HCT116 (cell line): ENCODE results near the gene GINS3. TPM values are rescaled to one million over a fixed set of nuclear protein-coding genes. Genes with fewer than 3 reads are reported as not detected.

Source experiments
- ATAC-seq: fragments of 200-7000 bp; cut with Tn5 transposase; 2 replicates; pipeline ENCODE4 v1.9.1; 2020; ENCODE audit warnings: mild to moderate bottlenecking, moderate library complexity
- BruUV-seq: library from RNA; stranded (reverse); fragments of 400-500 nt; replicated peaks from 2 replicates; lab custom pipeline; 2021; lab: Mats Ljungman, UMichigan
- CTCF ChIA-PET: fragments of 300-600 bp; sonication (Branson Sonifier 250); formaldehyde crosslinking; loops from one replicate; lab custom pipeline; 2021; ENCODE audit warnings: antibody characterized with exemption; lab: Charles Lee
- POLR2A ChIA-PET: fragments of 300-600, 350-600 bp; sonication (Branson Sonifier 250); formaldehyde crosslinking; loops from one replicate; lab custom pipeline; 2021; ENCODE audit warnings: antibody characterized with exemption; lab: Charles Lee
- RAD21 ChIA-PET, 2 experiments: fragments of 300-600 bp; sonication (Branson Sonifier 250); formaldehyde crosslinking; loops; one replicate each; lab custom pipeline; 2023; ENCODE audit warnings: low total read pairs in 2 of 2; ENCODE audit not compliant: uncharacterized antibody in 2 of 2, unreplicated experiment in 2 of 2, low non-redundant PET in 1 of 2; lab: Charles Lee
- DNase-seq: peaks from one replicate; pipeline ENCODE4 v3.0.0-alpha.2; 2010; ENCODE audit warnings: low read depth, low spot score
- H2AFZ ChIP-seq: fragments of 200-600 bp; shearing (Covaris generic), sonication (generic); 2 replicates; pipeline ENCODE4 v1.6.1; 2017; ENCODE audit warnings: low read depth, mixed run types, mixed read lengths, antibody characterized with exemption, low read length; ENCODE audit not compliant: poor library complexity, severe bottlenecking
- H3K27ac ChIP-seq: 2 replicates; pipeline ENCODE4 v1.5.1; 2012; ENCODE audit warnings: low read depth, low read length
- H3K27me3 ChIP-seq: fragments of 200-600 bp; sonication (generic); 2 replicates; pipeline ENCODE4 v1.6.1; 2016; ENCODE audit warnings: mixed run types, low read length, mixed read lengths; ENCODE audit not compliant: insufficient read depth
- H3K36me3 ChIP-seq, 2 experiments: fragments of 200-500 bp in 1 of 2; fragments of 200-600 bp in 1 of 2; sonication (Bioruptor generic) in 1 of 2; sonication (generic) in 1 of 2; 2 replicates each; pipeline versions ENCODE4 v1.5.1 to v1.6.1; 2014 to 2016; ENCODE audit warnings: low read length in 2 of 2, inconsistent platforms in 1 of 2, mixed read lengths in 1 of 2, mixed run types in 1 of 2; ENCODE audit not compliant: insufficient read depth in 2 of 2, control insufficient read depth in 1 of 2
- H3K4me1 ChIP-seq, 2 experiments: fragments of 200-600 bp in 1 of 2; sonication (generic) in 1 of 2; 2 replicates each; pipeline versions ENCODE4 v1.5.1 to v1.6.1; 2012 to 2017; ENCODE audit warnings: low read length in 2 of 2, inconsistent platforms in 1 of 2, mild to moderate bottlenecking in 1 of 2, mixed read lengths in 1 of 2, mixed run types in 1 of 2, moderate library complexity in 1 of 2; ENCODE audit not compliant: insufficient read depth in 2 of 2, control insufficient read depth in 1 of 2
- H3K4me2 ChIP-seq: fragments of 200-600 bp; sonication (generic); 2 replicates; pipeline ENCODE4 v1.6.1; 2017; ENCODE audit warnings: mixed run types, low read length, mixed read lengths
- H3K4me3 ChIP-seq, 2 experiments: fragments of 200-600 bp in 1 of 2; sonication (generic) in 1 of 2; replicated peaks in 1 of 2; 2 replicates each; pipeline ENCODE4 v1.5.1; 2011 to 2016; ENCODE audit warnings: low read length in 2 of 2, control low read depth in 1 of 2, low read depth in 1 of 2, mild to moderate bottlenecking in 1 of 2, mixed read lengths in 1 of 2, mixed run types in 1 of 2
- H3K79me2 ChIP-seq: fragments of 200-600 bp; sonication (generic); 2 replicates; pipeline ENCODE4 v1.6.1; 2017; ENCODE audit warnings: mild to moderate bottlenecking, mixed run types, low read length, moderate library complexity, mixed read lengths; ENCODE audit not compliant: insufficient read depth
- H3K9ac ChIP-seq: fragments of 200-600 bp; sonication (generic); 2 replicates; pipeline ENCODE4 v1.6.1; 2016; ENCODE audit warnings: low read length, mixed read lengths
- H3K9me2 ChIP-seq: fragments of 200-600 bp; sonication (generic), shearing (Covaris generic); 2 replicates; pipeline ENCODE4 v1.6.1; 2017; ENCODE audit warnings: mixed run types, mild to moderate bottlenecking, moderate library complexity; ENCODE audit not compliant: insufficient read depth
- H3K9me3 ChIP-seq, 2 experiments: fragments of 200-500 bp in 1 of 2; fragments of 200-600 bp in 1 of 2; sonication (Bioruptor generic) in 1 of 2; sonication (generic) in 1 of 2; 2 replicates each; pipeline ENCODE4 v1.6.1; 2014 to 2017; ENCODE audit warnings: low read length in 2 of 2, mixed read lengths in 2 of 2, inconsistent platforms in 1 of 2, low read depth in 1 of 2, mild to moderate bottlenecking in 1 of 2, mixed run types in 1 of 2, moderate library complexity in 1 of 2; ENCODE audit not compliant: control insufficient read depth in 1 of 2, insufficient read depth in 1 of 2
- H4K20me1 ChIP-seq: fragments of 200-600 bp; sonication (generic), shearing (Covaris generic); 2 replicates; pipeline ENCODE4 v1.6.1; 2017; ENCODE audit warnings: mixed run types, mild to moderate bottlenecking, moderate library complexity; ENCODE audit not compliant: insufficient read depth
- ATF3 ChIP-seq: IDR thresholded peaks from 2 replicates; pipeline ENCODE4 v1.6.1; 2012
- CBX3 ChIP-seq: IDR thresholded peaks from 2 replicates; pipeline ENCODE4 v1.6.1; 2012; ENCODE audit warnings: low read depth
- CTCF ChIP-seq, 3 experiments: fragments of 200-600 bp in 1 of 3; sonication (generic) in 1 of 3; IDR thresholded peaks in 2 of 3; conservative IDR thresholded peaks in 1 of 3; 2 replicates each; pipeline ENCODE4 v1.5.1; 2012 to 2017; ENCODE audit warnings: low read depth in 2 of 3, low read length in 2 of 3, antibody characterized with exemption in 1 of 3, borderline replicate concordance in 1 of 3, control low read depth in 1 of 3, mild to moderate bottlenecking in 1 of 3, mixed read lengths in 1 of 3, mixed run types in 1 of 3, moderate library complexity in 1 of 3; ENCODE audit not compliant: insufficient read depth in 1 of 3
- ELF1 ChIP-seq: IDR thresholded peaks from 2 replicates; pipeline ENCODE4 v1.6.1; 2012; ENCODE audit warnings: low read depth, borderline replicate concordance
- EZH2 ChIP-seq: fragments of 200-600 bp; sonication (generic); IDR thresholded peaks from 2 replicates; pipeline ENCODE4 v1.6.1; 2017; ENCODE audit warnings: antibody characterized with exemption, mixed run types
- EZH2phosphoT487 ChIP-seq: fragments of 200-600 bp; IDR thresholded peaks from 2 replicates; pipeline ENCODE4 v1.6.1; 2018; ENCODE audit warnings: antibody characterized with exemption, borderline replicate concordance
- RAD21 ChIP-seq: IDR thresholded peaks from 2 replicates; pipeline ENCODE4 v1.6.1; 2012; ENCODE audit warnings: low read depth, mild to moderate bottlenecking
- REST ChIP-seq: IDR thresholded peaks from 2 replicates; pipeline ENCODE4 v1.6.1; 2012; ENCODE audit warnings: low read depth
- SP1 ChIP-seq: IDR thresholded peaks from 2 replicates; pipeline ENCODE4 v1.6.1; 2012; ENCODE audit warnings: low read depth
- intact Hi-C: fragments of 100-400 bp; cut with micrococcal nuclease; formaldehyde crosslinking; loops from 2 replicates; pipeline ENCODE4 v1.10.0; 2022
- total RNA-seq: library from RNA; stranded (reverse); gene quantifications from one replicate; pipeline ENCODE4 v1.2.1, GENCODE V29; 2021; ENCODE audit not compliant: unreplicated experiment

Gene GINS3
- total RNA-seq, 1 experiment from 2014 or later = 12.1 TPM

GRCh38 chr16:58378401-58378800 lies 13.9 kb upstream of the GINS3 start (continued):
- no peak for TF ChIP-seq SP1
- TF ChIP-seq CBX3 = no peak

- Histone ChIP-seq H3K27ac (no peak overlapping the region), H3K9me3 (no peaks in the 10 kb centered on the region), H3K36me3 (no peaks in the 10 kb centered on the region), H3K9ac (no peak overlapping the region), H3K4me2 (no peak overlapping the region), H2AFZ (no peak overlapping the region), H3K27me3 (no peaks in the 10 kb centered on the region), H3K4me3 (no peak overlapping the region), H4K20me1 (no peaks in the 10 kb centered on the region), H3K79me2 (no peaks in the 10 kb centered on the region), H3K9me2 (no peaks in the 10 kb centered on the region), H3K4me1 (no peaks in the 10 kb centered on the region)
- TF ChIP-seq REST = no peak
- no peak for TF ChIP-seq CBX3
- TF ChIP-seq RAD21 = no peak
- no peak for TF ChIP-seq EZH2
- no peak for TF ChIP-seq ELF1
- TF ChIP-seq CTCF (IDR thresholded peaks at IDR 0.05 in 2 of 3, conservative IDR thresholded peaks at IDR 0.05 in 1 of 3; ENCODE audit: borderline replicate concordance in 1 of 3, insufficient read depth in 1 of 3, low read depth in 2 of 3, low read length in 2 of 3) = no peak
- no peak for TF ChIP-seq ATF3
- no peak for TF ChIP-seq EZH2phosphoT487
- DNase-seq (no peak), ATAC-seq (no peak)
- intact Hi-C loops = no loop called here
- CTCF ChIA-PET = interaction anchor here (1.1 kb wide), 1 partner anchor 10 kb away, joined by 3 read pairs; no protein-coding TSS in a partner anchor
- no TSS peak for BruUV-seq
- RAD21 ChIA-PET = no interaction called here
- POLR2A ChIA-PET = no interaction called here
Observed at GRCh38 chr16:58379736-58380135, 12.5 kb upstream of the GINS3 start.
